ENCODE data around the gene SH3RF2. TPM values are rescaled to one million over a fixed set of nuclear protein-coding genes. Genes with fewer than 3 reads are reported as not detected.

The SH3RF2 gene
- total and polyA plus RNA-seq, 9 of the 15 experiments (the other 6 are each of a cell fraction or from before 2014, with no cell fraction given) = 0.05 TPM; not detected in 8

- Histone ChIP-seq H3K4me2 (ENCODE audit: insufficient read depth, low read length) (no peak overlapping the region), H4K20me1 (replicated peaks; ENCODE audit: control insufficient read depth, insufficient read depth, low read length) (no peaks in the 10 kb centered on the region; the same call in 1 of the 2 replicates), H3K36me3 (ENCODE audit: control insufficient read depth, insufficient read depth, low read length) (no peaks in the 10 kb centered on the region), H3K79me2 (ENCODE audit: control insufficient read depth, insufficient read depth, low read length) (no peaks in the 10 kb centered on the region), H3K27ac (ENCODE audit: extremely low read depth, low read depth, low read length) (no peak overlapping the region), H3K9me3 (replicated peaks; ENCODE audit: control insufficient read depth, insufficient read depth, low read depth, low read length) (no peaks in the 10 kb centered on the region), H3K9me1 (ENCODE audit: control insufficient read depth, insufficient read depth, low read length) (no peaks in the 10 kb centered on the region), H3K9ac (ENCODE audit: insufficient read depth in 1 of 2, low read depth in 2 of 2, low read length in 2 of 2) (no peak overlapping the region), H3K27me3 (ENCODE audit: control insufficient read depth in 2 of 2, insufficient read depth in 2 of 2, low read length in 2 of 2) (peaks cover 3 to 9% of the 10 kb centered on the region in 2 experiments; a peak in 2 of 5 replicates), H2AFZ (ENCODE audit: low read depth, low read length) (no peak overlapping the region), H3K4me1 (replicated peaks in 1 of 2; ENCODE audit: control insufficient read depth in 2 of 2, insufficient read depth in 2 of 2, low read length in 2 of 2) (no peaks in the 10 kb centered on the region), H3K4me3 (no peak overlapping the region)
- ATAC-seq (peak; percentile 73), DNase-seq (ENCODE audit: extremely low read depth in 1 of 4, low spot score in 3 of 4) (peak in 1 of 4 experiments; percentile 7), FAIRE-seq (no peak)
- POLR2A ChIA-PET = interaction anchor here (1.1 kb wide), 1 partner anchor 14 kb away, joined by 4 read pairs; no protein-coding TSS in a partner anchor
- CTCF ChIA-PET (ENCODE audit: low intra/inter-chr PET ratio) = interaction anchor here (0.6 kb wide), 1 partner anchor 940 kb away, joined by 5 read pairs; no protein-coding TSS in a partner anchor
- no TSS peak for BruUV-seq (replicated peaks)
- in situ Hi-C loops (cut with MboI) (no loop called here), intact Hi-C loops (cut with micrococcal nuclease) (no loop called here)
- 5% methylated on average over 4 of the region's 4 CpGs for WGBS (ENCODE audit: insufficient coverage, low coverage, missing lambda C conversion rate)
- TF ChIP-seq HDAC2 (IDR thresholded peaks at IDR 0.05) (no peak), ZBTB7A (IDR thresholded peaks at IDR 0.05; ENCODE audit: borderline replicate concordance, control insufficient read depth, low read depth, low read length) (no peak), BRF2 (IDR thresholded peaks at IDR 0.05; ENCODE audit: borderline replicate concordance, insufficient read depth, insufficient read length) (no peak), ZNF584 (CRISPR knock-in tag; IDR thresholded peaks at IDR 0.05; ENCODE audit: low read depth) (0 out of 2 replicates have a peak, but pooled peaks have one; percentile 45), MEIS2 (IDR thresholded peaks at IDR 0.05; ENCODE audit: partially characterized antibody) (peak; percentile 83), ZNF589 (CRISPR knock-in tag; IDR thresholded peaks at IDR 0.05; ENCODE audit: low read depth) (peak; percentile 76; the same call in 1 of the 2 replicates), HMBOX1 (IDR thresholded peaks at IDR 0.05) (peak; percentile 51; the same call in 1 of the 2 replicates), CREM (IDR thresholded peaks at IDR 0.05; ENCODE audit: low read depth) (peak; percentile 55; the same call in 1 of the 2 replicates), CREB1 (IDR thresholded peaks at IDR 0.05) (no peak; the same call in 1 of the 2 replicates), CREB1 (CRISPR knock-in tag; IDR thresholded peaks at IDR 0.05) (peak; percentile 69), LEF1 (IDR thresholded peaks at IDR 0.05) (peak; percentile 93), JUND (IDR thresholded peaks at IDR 0.05; ENCODE audit: borderline replicate concordance, low read depth, low read length) (peak; percentile 27; the same call in 1 of the 2 replicates), JUND (tag; IDR thresholded peaks at IDR 0.05; ENCODE audit: borderline replicate concordance, low read depth, low read length) (no peak), TRIM28 (IDR thresholded peaks at IDR 0.05) (no peak)
Observed at GRCh38 chr5:145946112-145946861, 9.9 kb downstream of the SH3RF2 start.

All from K562 (cell line).